GM21381 (cell line): ENCODE results near the gene PDCL2.

Experiments
- ATAC-seq: cut with Tn5 transposase; IDR thresholded peaks from one replicate; pipeline ENCODE4 v1.9.1; 2021; ENCODE audit warnings: mild to moderate bottlenecking, moderate library complexity; ENCODE audit not compliant: unreplicated experiment

The PDCL2 gene

GRCh38 chr4:55540271-55540670 is 51.8 kb downstream of the PDCL2 start:
- ATAC-seq, result no peak

- no peak for ATAC-seq
Observed at GRCh38 chr4:55539658-55540057, 52.4 kb downstream of the PDCL2 start.

- ATAC-seq, result no peak
Observed at GRCh38 chr4:55538531-55538930, 53.5 kb downstream of the PDCL2 start.

GRCh38 chr4:55534306-55534705 is 57.7 kb downstream of the PDCL2 start:
- no peak for ATAC-seq

GRCh38 chr4:55530691-55531090 is 61.4 kb downstream of the PDCL2 start:
- ATAC-seq, result no peak

GRCh38 chr4:55530167-55530566 is 61.9 kb downstream of the PDCL2 start:
- no peak for ATAC-seq

GRCh38 chr4:55528491-55528890 is 63.6 kb downstream of the PDCL2 start:
- ATAC-seq, result no peak

- no peak for ATAC-seq
Observed at GRCh38 chr4:55524844-55525571, 67.0 kb downstream of the PDCL2 start.

- ATAC-seq, result no peak
Observed at GRCh38 chr4:55518442-55518841, 73.6 kb downstream of the PDCL2 start.

GRCh38 chr4:55517526-55518229 is 74.4 kb downstream of the PDCL2 start:
- ATAC-seq, result no peak

- no peak for ATAC-seq
Observed at GRCh38 chr4:55512922-55513571, 79.0 kb downstream of the PDCL2 start.

- no peak for ATAC-seq
Observed at GRCh38 chr4:55512077-55512476, 80.0 kb downstream of the PDCL2 start.

GRCh38 chr4:55510685-55511084 is 81.4 kb downstream of the PDCL2 start:
- ATAC-seq, result no peak

GRCh38 chr4:55509266-55509665 is 82.8 kb downstream of the PDCL2 start:
- no peak for ATAC-seq

GRCh38 chr4:55507612-55508011 is 84.4 kb downstream of the PDCL2 start:
- ATAC-seq, result no peak
